GM13976 (cell line): ENCODE data around the gene PANK1.
"Not testable (repeated sequence)": the region's sequence is repeated elsewhere in the genome, so short reads cannot be mapped to it uniquely, and the experiment has no call there.

ENCODE experiments used
- DNase-seq: peaks from one replicate; pipeline ENCODE4 v3.0.0; 2012; ENCODE audit warnings: low spot score
- in situ Hi-C: fragments of 300-500 bp; cut with MboI; formaldehyde crosslinking; loops from one replicate; pipeline ENCODE4 v1.12.0; 2022; ENCODE audit warnings: low sequenced_read_pairs, mixed read lengths, inconsistent platforms; ENCODE audit not compliant: unreplicated experiment
- TF ChIP-seq, protein P1 (sequence below): IDR thresholded peaks from 2 replicates; pipeline ENCODE4 v1.5.1; 2012; ENCODE audit warnings: borderline replicate concordance, mild to moderate bottlenecking; ENCODE audit not compliant: insufficient read depth; ENCODE audit errors: extremely low read depth, missing control alignments, control extremely low read depth

PANK1 gene

GRCh38 chr10:89632824-89633223, 12.2 kb downstream of the PANK1 start:
- in situ Hi-C loops: no loop called here
- DNase-seq: no peak
- TF ChIP-seq, protein P1, sequence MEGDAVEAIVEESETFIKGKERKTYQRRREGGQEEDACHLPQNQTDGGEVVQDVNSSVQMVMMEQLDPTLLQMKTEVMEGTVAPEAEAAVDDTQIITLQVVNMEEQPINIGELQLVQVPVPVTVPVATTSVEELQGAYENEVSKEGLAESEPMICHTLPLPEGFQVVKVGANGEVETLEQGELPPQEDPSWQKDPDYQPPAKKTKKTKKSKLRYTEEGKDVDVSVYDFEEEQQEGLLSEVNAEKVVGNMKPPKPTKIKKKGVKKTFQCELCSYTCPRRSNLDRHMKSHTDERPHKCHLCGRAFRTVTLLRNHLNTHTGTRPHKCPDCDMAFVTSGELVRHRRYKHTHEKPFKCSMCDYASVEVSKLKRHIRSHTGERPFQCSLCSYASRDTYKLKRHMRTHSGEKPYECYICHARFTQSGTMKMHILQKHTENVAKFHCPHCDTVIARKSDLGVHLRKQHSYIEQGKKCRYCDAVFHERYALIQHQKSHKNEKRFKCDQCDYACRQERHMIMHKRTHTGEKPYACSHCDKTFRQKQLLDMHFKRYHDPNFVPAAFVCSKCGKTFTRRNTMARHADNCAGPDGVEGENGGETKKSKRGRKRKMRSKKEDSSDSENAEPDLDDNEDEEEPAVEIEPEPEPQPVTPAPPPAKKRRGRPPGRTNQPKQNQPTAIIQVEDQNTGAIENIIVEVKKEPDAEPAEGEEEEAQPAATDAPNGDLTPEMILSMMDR: no peak

- in situ Hi-C loops: no loop called here
- TF ChIP-seq, protein P1: no peak
- no peak for DNase-seq
Measured at GRCh38 chr10:89627830-89628229, 17.2 kb downstream of the PANK1 start.

DNA sequence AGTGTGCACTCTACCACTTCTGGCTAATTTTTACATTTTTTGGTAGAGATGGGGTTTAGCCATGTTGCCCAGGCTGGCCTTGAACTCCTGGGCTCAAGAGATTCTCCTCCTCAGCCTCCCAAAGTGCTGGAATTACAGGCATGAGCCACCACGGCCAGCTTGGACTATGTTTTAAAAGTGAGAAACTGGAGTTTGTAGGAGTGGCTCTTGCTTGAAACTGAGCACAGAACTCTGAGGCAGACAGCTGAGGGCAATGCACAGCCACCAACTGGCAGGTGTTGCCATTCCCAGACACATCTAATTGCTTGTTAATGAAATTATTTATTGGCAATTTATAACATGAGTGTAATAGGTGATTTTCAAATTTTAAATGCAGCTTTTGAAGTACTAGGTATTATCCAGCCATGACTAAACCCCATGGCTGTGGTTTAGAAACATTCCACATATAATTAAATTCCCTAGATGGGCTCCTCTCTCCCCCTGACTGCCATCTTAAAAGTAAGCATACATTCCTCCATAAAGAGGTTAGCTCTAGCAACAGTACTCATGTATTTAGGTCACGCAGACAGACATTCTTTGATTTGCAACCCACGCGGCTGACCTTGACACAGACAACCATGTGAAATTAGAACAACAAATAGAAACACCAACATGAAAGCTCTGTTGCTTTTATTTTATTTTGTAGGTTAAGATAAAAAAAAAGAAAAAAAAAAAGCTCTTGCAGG, 19.8 kb downstream of the PANK1 start:
- DNase-seq: no peak
- in situ Hi-C loops: no loop called here
- TF ChIP-seq, protein P1: no peak

- TF ChIP-seq, protein P1: no peak
Measured at GRCh38 chr10:89624020-89624419, 21.0 kb downstream of the PANK1 start.

DNA sequence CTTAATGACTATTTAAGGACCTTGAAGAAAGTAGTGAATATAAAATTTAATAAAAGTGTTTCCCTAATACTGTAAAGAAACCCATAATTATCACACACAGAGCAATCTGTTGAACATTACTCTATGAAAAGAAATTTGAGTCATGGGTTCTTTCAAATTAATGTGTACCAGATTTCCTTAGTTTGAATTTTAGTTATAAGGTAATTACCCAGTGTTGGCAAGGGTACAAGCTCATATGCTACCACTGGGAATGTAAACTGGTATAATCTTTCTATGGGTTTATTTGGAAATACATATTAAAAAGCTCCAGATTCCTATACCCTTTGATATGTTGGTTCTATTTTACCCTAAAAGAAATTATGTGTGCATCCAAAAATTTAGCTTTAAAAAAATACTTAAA, 22.9 kb downstream of the PANK1 start:
- in situ Hi-C loops: no loop called here
- no peak for DNase-seq
- TF ChIP-seq, protein P1: no peak

More at GRCh38 chr10:89624020-89624419, 21.0 kb downstream of the PANK1 start:
- in situ Hi-C loops: no loop called here
- DNase-seq: no peak

DNA sequence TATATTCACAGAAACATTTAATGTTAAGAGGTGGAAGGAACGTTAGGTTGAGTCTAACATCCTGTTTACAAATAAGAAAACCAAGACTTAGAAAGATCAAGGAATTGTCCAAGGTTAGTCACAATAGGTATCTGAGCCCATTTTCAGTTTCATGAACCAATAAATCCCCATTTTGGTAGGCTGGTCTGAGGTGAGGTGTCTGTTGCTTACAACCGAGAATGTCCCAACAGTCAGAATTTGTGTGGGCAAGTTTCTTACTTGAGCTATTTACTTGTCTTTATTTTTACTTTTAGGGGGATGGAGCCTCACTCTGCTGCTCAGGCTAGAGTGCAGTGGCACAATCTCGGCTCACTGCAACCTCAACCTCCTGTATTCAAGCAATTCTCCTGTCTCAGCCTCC, 23.6 kb downstream of the PANK1 start:
- in situ Hi-C loops: no loop called here
- TF ChIP-seq, protein P1: no peak
- DNase-seq: no peak

GRCh38 chr10:89620296-89620695, 24.7 kb downstream of the PANK1 start:
- in situ Hi-C loops, DNase-seq: not testable (repeated sequence)
